ENCODE results near the gene SSC5D. TPM values are rescaled to one million over a fixed set of nuclear protein-coding genes. Genes with fewer than 3 reads are reported as not detected.

SSC5D gene
- total and polyA plus RNA-seq, 2 of the 4 experiments (the other 2 are of a cell fraction) = 1.4 to 19.1 TPM

- Histone ChIP-seq H3K4me2 (ENCODE audit: low read depth, low read length) (no peak overlapping the region), H4K5ac (ENCODE audit: low read depth, low read length) (no peak overlapping the region), H2BK20ac (ENCODE audit: low read depth, low read length) (no peak overlapping the region), H2AK5ac (ENCODE audit: low read depth, low read length) (no peak overlapping the region), H2BK15ac (ENCODE audit: low read depth, low read length) (no peak overlapping the region), H2BK5ac (ENCODE audit: low read depth, low read length, poor library complexity, severe bottlenecking) (no peak overlapping the region), H3K56ac (ENCODE audit: extremely low read depth, insufficient read depth, low read length) (no peak overlapping the region), H4K8ac (ENCODE audit: low read depth in 2 of 2, low read length in 2 of 2) (no peak overlapping the region), H3K27me3 (ENCODE audit: control insufficient read depth, insufficient read depth, low read length) (no peaks in the 10 kb centered on the region), H3K14ac (replicated peaks; ENCODE audit: low read depth, low read length) (no peak overlapping the region), H2AFZ (replicated peaks; ENCODE audit: low read length, poor library complexity) (no peak overlapping the region), H3K79me1 (ENCODE audit: low read depth in 1 of 2, low read length in 2 of 2) (0 out of 4 replicates have a peak, but pooled peaks cover 0 to 4% of the 10 kb centered on the region in 2 experiments), H2AK9ac (replicated peaks; ENCODE audit: low read depth, low read length, poor library complexity) (no peak overlapping the region), H3K4me3 (ENCODE audit: insufficient read depth, low read depth, low read length) (no peak overlapping the region), H3K9me1 (ENCODE audit: insufficient read depth, low read length) (peaks cover 14% of the 10 kb centered on the region), H4K20me1 (ENCODE audit: insufficient read depth, low read length) (no peaks in the 10 kb centered on the region), H3K4me1 (ENCODE audit: control insufficient read depth, insufficient read depth, low read length) (peaks cover 5% of the 10 kb centered on the region), H3K18ac (ENCODE audit: low read depth, low read length) (no peak overlapping the region), H3K9ac (ENCODE audit: low read depth, low read length) (no peak overlapping the region), H3K36me3 (ENCODE audit: control insufficient read depth, insufficient read depth, low read length) (no peaks in the 10 kb centered on the region), H3K4ac (ENCODE audit: low read depth, low read length) (no peak overlapping the region), H3K9me3 (ENCODE audit: control insufficient read depth, insufficient read depth, low read length) (no peaks in the 10 kb centered on the region), H3K27ac (ENCODE audit: insufficient read depth, low read length) (no peak overlapping the region), H2BK120ac (ENCODE audit: low read depth, low read length) (no peak overlapping the region), H3K23ac (ENCODE audit: low read depth, low read length) (no peak overlapping the region), H4K91ac (ENCODE audit: insufficient read depth, low read depth, low read length) (no peak overlapping the region)
- ChIA-PET CTCF (no interaction called here), POLR2A (ENCODE audit: unreplicated experiment) (no interaction called here)
- DNase-seq (no peak), ATAC-seq (ENCODE audit: low read depth) (no peak)
- dilution Hi-C loops (cut with HindIII; ENCODE audit: low sequenced_read_pairs, unreplicated experiment) = no loop called here
- BruUV-seq (replicated peaks) = no TSS peak
- no peak for TF ChIP-seq RAD21 (IDR thresholded peaks at IDR 0.05; ENCODE audit: low read length)
- no peak for TF ChIP-seq MAZ (IDR thresholded peaks at IDR 0.05; ENCODE audit: borderline replicate concordance, low read depth, low read length)
- TF ChIP-seq RCOR1 (IDR thresholded peaks at IDR 0.05; ENCODE audit: insufficient replicate concordance, low read length) = no peak
- TF ChIP-seq MXI1 (IDR thresholded peaks at IDR 0.05; ENCODE audit: borderline replicate concordance, low read depth, low read length) = no peak
- TF ChIP-seq, protein P1, sequence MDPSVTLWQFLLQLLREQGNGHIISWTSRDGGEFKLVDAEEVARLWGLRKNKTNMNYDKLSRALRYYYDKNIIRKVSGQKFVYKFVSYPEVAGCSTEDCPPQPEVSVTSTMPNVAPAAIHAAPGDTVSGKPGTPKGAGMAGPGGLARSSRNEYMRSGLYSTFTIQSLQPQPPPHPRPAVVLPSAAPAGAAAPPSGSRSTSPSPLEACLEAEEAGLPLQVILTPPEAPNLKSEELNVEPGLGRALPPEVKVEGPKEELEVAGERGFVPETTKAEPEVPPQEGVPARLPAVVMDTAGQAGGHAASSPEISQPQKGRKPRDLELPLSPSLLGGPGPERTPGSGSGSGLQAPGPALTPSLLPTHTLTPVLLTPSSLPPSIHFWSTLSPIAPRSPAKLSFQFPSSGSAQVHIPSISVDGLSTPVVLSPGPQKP (IDR thresholded peaks at IDR 0.05; ENCODE audit: borderline replicate concordance, low read depth, low read length) = no peak
- no peak for TF ChIP-seq MAFK (IDR thresholded peaks at IDR 0.05; ENCODE audit: low read depth, low read length)
- TF ChIP-seq POLR2A (IDR thresholded peaks at IDR 0.05; ENCODE audit: low read depth, low read length) = no peak
- TF ChIP-seq, protein P2, sequence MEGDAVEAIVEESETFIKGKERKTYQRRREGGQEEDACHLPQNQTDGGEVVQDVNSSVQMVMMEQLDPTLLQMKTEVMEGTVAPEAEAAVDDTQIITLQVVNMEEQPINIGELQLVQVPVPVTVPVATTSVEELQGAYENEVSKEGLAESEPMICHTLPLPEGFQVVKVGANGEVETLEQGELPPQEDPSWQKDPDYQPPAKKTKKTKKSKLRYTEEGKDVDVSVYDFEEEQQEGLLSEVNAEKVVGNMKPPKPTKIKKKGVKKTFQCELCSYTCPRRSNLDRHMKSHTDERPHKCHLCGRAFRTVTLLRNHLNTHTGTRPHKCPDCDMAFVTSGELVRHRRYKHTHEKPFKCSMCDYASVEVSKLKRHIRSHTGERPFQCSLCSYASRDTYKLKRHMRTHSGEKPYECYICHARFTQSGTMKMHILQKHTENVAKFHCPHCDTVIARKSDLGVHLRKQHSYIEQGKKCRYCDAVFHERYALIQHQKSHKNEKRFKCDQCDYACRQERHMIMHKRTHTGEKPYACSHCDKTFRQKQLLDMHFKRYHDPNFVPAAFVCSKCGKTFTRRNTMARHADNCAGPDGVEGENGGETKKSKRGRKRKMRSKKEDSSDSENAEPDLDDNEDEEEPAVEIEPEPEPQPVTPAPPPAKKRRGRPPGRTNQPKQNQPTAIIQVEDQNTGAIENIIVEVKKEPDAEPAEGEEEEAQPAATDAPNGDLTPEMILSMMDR (conservative IDR thresholded peaks at IDR 0.05; ENCODE audit: low read depth, low read length) = no peak
- TF ChIP-seq NFE2L2 (IDR thresholded peaks at IDR 0.05; ENCODE audit: low read depth, low read length) = no peak
- TF ChIP-seq SMC3 (IDR thresholded peaks at IDR 0.05; ENCODE audit: low read depth, low read length) = no peak
- TF ChIP-seq, protein P3, sequence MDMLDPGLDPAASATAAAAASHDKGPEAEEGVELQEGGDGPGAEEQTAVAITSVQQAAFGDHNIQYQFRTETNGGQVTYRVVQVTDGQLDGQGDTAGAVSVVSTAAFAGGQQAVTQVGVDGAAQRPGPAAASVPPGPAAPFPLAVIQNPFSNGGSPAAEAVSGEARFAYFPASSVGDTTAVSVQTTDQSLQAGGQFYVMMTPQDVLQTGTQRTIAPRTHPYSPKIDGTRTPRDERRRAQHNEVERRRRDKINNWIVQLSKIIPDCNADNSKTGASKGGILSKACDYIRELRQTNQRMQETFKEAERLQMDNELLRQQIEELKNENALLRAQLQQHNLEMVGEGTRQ (IDR thresholded peaks at IDR 0.05; ENCODE audit: low read depth, low read length) = no peak
- TF ChIP-seq CEBPB (IDR thresholded peaks at IDR 0.05; ENCODE audit: low read depth, low read length) = no peak
- no peak for TF ChIP-seq FOS (IDR thresholded peaks at IDR 0.05; ENCODE audit: low read depth, low read length)
- TF ChIP-seq BHLHE40 (IDR thresholded peaks at IDR 0.05; ENCODE audit: low read depth, low read length) = no peak
- no peak for TF ChIP-seq CHD1 (IDR thresholded peaks at IDR 0.05; ENCODE audit: low read depth, low read length)
- 96% methylated on average over 27 of the region's 56 CpGs; no CpG with 5 or more reads in 1 of the 2 experiments for WGBS, 2 experiments (ENCODE audit: extremely low coverage in 2 of 2, insufficient read length in 1 of 2)
- in situ Hi-C loops (cut with MboI; ENCODE audit: low sequenced_read_pairs) = no loop called here
- intact Hi-C loops (cut with micrococcal nuclease) = no loop called here
Measured at GRCh38 chr19:55529636-55530234, 41.5 kb downstream of the SSC5D start.

All from IMR-90 (cell line).